Hepatocyte (in vitro differentiated cells): ENCODE results near the gene ZNF354B. TPM values are rescaled to one million over a fixed set of nuclear protein-coding genes. Genes with fewer than 3 reads are reported as not detected.

Source experiments
- DNase-seq: peaks from one replicate; pipeline ENCODE4 v3.0.0-alpha.2; 2016; ENCODE audit warnings: low spot score
- H2AFZ ChIP-seq: fragments of 200-600 bp; sonication (generic); 2 replicates; pipeline ENCODE4 v1.6.0; 2016; ENCODE audit warnings: antibody characterized with exemption, mild to moderate bottlenecking
- H3K27ac ChIP-seq: fragments of 200-600 bp; sonication (generic); 2 replicates; pipeline ENCODE4 v1.5.1; 2016; ENCODE audit warnings: mild to moderate bottlenecking
- H3K27me3 ChIP-seq: fragments of 200-600 bp; sonication (generic); 2 replicates; pipeline ENCODE4 v1.6.1; 2016
- H3K36me3 ChIP-seq: fragments of 200-600 bp; sonication (generic); replicated peaks from 2 replicates; pipeline ENCODE4 v1.5.1; 2016; ENCODE audit warnings: low read depth; ENCODE audit not compliant: insufficient read depth
- H3K4me1 ChIP-seq: fragments of 200-600 bp; sonication (generic); 2 replicates; pipeline ENCODE4 v1.5.1; 2016; ENCODE audit warnings: mild to moderate bottlenecking, moderate library complexity; ENCODE audit not compliant: insufficient read depth
- H3K4me2 ChIP-seq: fragments of 200-600 bp; sonication (generic); 2 replicates; pipeline ENCODE4 v1.6.0; 2016
- H3K4me3 ChIP-seq: fragments of 200-600 bp; sonication (generic); 2 replicates; pipeline ENCODE4 v1.5.1; 2016; ENCODE audit warnings: mild to moderate bottlenecking
- H3K79me2 ChIP-seq: fragments of 200-600 bp; sonication (generic); 2 replicates; pipeline ENCODE4 v1.6.0; 2017; ENCODE audit warnings: mild to moderate bottlenecking
- H3K9me2 ChIP-seq: fragments of 200-600 bp; sonication (generic); replicated peaks from 2 replicates; pipeline ENCODE4 v1.6.0; 2017; ENCODE audit warnings: mild to moderate bottlenecking; ENCODE audit not compliant: insufficient read depth
- H3K9me3 ChIP-seq: fragments of 200-600 bp; sonication (generic); 2 replicates; pipeline ENCODE4 v1.5.1; 2016; ENCODE audit warnings: low read depth, mild to moderate bottlenecking
- H4K20me1 ChIP-seq: fragments of 200-600 bp; sonication (generic); 2 replicates; pipeline ENCODE4 v1.6.0; 2016; ENCODE audit warnings: mild to moderate bottlenecking; ENCODE audit not compliant: insufficient read depth, poor library complexity, severe bottlenecking
- EZH2 ChIP-seq: fragments of 200-600 bp; sonication (generic); IDR thresholded peaks from 2 replicates; pipeline ENCODE4 v1.6.1; 2016; ENCODE audit warnings: antibody characterized with exemption, mild to moderate bottlenecking, borderline replicate concordance
- EZH2phosphoT487 ChIP-seq: fragments of 200-600 bp; sonication (generic); IDR thresholded peaks from one replicate; pipeline ENCODE4 v1.6.1; 2018; ENCODE audit warnings: antibody characterized with exemption, mild to moderate bottlenecking, low read depth, moderate library complexity; ENCODE audit not compliant: unreplicated experiment, severe bottlenecking
- WGBS: methylation state at CpG from one replicate; pipeline ENCODE4 v1.1.6; 2016; ENCODE audit warnings: low lambda C conversion rate; ENCODE audit errors: missing lambda C conversion rate; 5-methylcytosine and 5-hydroxymethylcytosine counted together
- polyA plus RNA-seq: library from polyadenylated mRNA; unstranded; fragments of >200 nt; fragmentation: Nextera tagmentation; extraction: Ambion mirVana; gene quantifications from 2 replicates; pipeline ENCODE4 v1.2.1, GENCODE V29; 2016
- small RNA-seq: library from RNA; depleted of rRNA; stranded (forward); fragments of <200 nt; gene quantifications from one replicate; pipeline ENCODE3, GENCODE V24; 2014
- total RNA-seq: library from RNA; depleted of rRNA; stranded (reverse); fragments of >200 nt; gene quantifications from 2 replicates; pipeline ENCODE4 v1.2.3, GENCODE V29; 2014
- TF ChIP-seq, protein P1 (sequence below): fragments of 200-600 bp; sonication (generic); IDR thresholded peaks from 2 replicates; pipeline ENCODE4 v1.5.1; 2016; ENCODE audit warnings: antibody characterized with exemption, mild to moderate bottlenecking; ENCODE audit not compliant: poor library complexity

ZNF354B gene
- total and polyA plus RNA-seq, 2 experiments from 2014 or later, result 12.8 to 16.1 TPM

DNA sequence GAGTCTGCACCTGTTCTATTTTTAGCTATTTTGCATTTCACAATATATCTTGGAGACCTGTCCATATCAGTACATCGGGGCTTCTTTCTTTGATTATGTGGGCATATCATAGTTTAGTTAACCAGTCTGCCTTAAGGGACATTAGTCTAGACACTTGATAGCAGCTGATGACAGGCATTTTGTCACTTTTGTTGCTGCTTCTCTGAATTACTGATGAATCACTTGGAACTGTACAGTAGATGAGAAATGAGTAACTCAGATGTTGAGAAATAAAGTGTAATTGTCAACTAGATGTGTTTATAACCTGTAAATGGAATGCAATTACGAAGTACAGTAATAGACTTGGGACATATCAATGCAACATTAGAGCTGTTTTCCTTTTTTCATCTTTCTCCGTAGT is 43.1 kb downstream of the ZNF354B start:
- no peak overlapping the region for H3K27ac ChIP-seq
- peaks cover 35% of the 10 kb centered on the region for H3K9me3 ChIP-seq
- no peak for TF ChIP-seq EZH2
- TF ChIP-seq, protein P1, sequence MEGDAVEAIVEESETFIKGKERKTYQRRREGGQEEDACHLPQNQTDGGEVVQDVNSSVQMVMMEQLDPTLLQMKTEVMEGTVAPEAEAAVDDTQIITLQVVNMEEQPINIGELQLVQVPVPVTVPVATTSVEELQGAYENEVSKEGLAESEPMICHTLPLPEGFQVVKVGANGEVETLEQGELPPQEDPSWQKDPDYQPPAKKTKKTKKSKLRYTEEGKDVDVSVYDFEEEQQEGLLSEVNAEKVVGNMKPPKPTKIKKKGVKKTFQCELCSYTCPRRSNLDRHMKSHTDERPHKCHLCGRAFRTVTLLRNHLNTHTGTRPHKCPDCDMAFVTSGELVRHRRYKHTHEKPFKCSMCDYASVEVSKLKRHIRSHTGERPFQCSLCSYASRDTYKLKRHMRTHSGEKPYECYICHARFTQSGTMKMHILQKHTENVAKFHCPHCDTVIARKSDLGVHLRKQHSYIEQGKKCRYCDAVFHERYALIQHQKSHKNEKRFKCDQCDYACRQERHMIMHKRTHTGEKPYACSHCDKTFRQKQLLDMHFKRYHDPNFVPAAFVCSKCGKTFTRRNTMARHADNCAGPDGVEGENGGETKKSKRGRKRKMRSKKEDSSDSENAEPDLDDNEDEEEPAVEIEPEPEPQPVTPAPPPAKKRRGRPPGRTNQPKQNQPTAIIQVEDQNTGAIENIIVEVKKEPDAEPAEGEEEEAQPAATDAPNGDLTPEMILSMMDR, result no peak
- no peak for TF ChIP-seq EZH2phosphoT487
- H3K9me2 ChIP-seq, result no peaks in the 10 kb centered on the region
- WGBS, result 75% methylated on average over 3 of the region's 3 CpGs
- no peak overlapping the region for H3K4me3 ChIP-seq
- no peaks in the 10 kb centered on the region for H3K79me2 ChIP-seq
- H3K36me3 ChIP-seq, result peaks cover 3% of the 10 kb centered on the region
- no peak overlapping the region for H2AFZ ChIP-seq
- H4K20me1 ChIP-seq, result no peaks in the 10 kb centered on the region
- no peak for DNase-seq
- H3K4me2 ChIP-seq, result no peak overlapping the region
- H3K4me1 ChIP-seq, result no peaks in the 10 kb centered on the region
- H3K27me3 ChIP-seq, result no peaks in the 10 kb centered on the region

DNA sequence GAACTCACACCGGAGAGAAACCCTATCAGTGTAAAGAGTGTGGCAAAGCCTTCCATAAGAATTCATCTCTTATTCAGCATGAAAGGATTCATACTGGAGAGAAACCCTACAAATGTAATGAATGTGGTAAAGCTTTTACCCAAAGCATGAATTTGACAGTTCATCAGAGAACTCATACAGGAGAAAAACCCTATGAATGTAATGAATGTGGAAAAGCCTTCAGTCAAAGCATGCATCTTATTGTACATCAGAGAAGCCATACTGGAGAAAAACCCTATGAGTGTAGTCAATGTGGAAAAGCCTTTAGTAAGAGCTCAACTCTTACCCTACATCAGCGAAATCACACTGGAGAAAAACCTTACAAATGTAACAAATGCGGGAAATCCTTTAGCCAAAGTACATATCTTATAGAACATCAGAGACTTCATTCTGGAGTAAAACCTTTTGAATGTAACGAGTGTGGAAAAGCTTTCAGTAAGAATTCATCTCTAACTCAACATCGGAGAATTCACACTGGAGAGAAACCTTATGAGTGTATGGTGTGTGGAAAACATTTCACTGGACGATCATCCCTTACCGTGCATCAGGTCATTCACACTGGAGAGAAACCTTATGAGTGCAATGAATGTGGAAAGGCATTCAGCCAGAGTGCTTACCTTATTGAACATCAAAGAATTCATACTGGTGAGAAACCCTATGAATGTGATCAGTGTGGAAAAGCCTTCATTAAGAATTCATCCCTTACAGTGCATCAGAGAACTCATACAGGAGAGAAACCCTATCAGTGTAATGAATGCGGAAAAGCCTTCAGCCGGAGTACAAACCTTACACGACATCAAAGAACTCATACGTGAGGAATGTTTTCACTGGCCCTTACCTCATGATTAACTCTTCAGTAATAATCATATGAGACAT is 72.3 kb downstream of the ZNF354B start:
- Histone ChIP-seq H3K4me2 (no peak overlapping the region), H4K20me1 (no peaks in the 10 kb centered on the region), H3K9me3 (peaks cover 48% of the 10 kb centered on the region), H3K4me3 (no peak overlapping the region), H2AFZ (no peak overlapping the region), H3K36me3 (no peaks in the 10 kb centered on the region), H3K79me2 (no peaks in the 10 kb centered on the region), H3K27me3 (no peaks in the 10 kb centered on the region), H3K4me1 (no peaks in the 10 kb centered on the region), H3K9me2 (no peaks in the 10 kb centered on the region), H3K27ac (no peak overlapping the region)
- TF ChIP-seq EZH2phosphoT487 (no peak), EZH2 (no peak)
- TF ChIP-seq, protein P1, result no peak
- WGBS, result 95% methylated on average over 11 of the region's 11 CpGs
- no peak for DNase-seq

Small RNA genes lying within 50 kb of the gene (small RNA-seq; reads per million reads assigned to genes)
- gene AC126915.2 (not detected), gene AC126915.3 (not detected)

Other genes with a start within 250 kb of the ZNF354B start
- gene CLK4, start 232.9 kb upstream of the ZNF354B start, total RNA-seq, result 28.4 and 29.9 TPM in 2 replicates
- gene CLK4, start 232.9 kb upstream of the ZNF354B start, polyA plus RNA-seq, result 17.9 and 21.7 TPM in 2 replicates
- gene ZNF354A, start 129.3 kb upstream of the ZNF354B start, total RNA-seq, result 9.1 and 13.1 TPM in 2 replicates
- 7.8 and 16.3 TPM in 2 replicates for gene ZNF354A, start 129.3 kb upstream of the ZNF354B start, polyA plus RNA-seq
- gene ZFP2, start 36.0 kb downstream of the ZNF354B start, total RNA-seq, result 1.4 and 2.2 TPM in 2 replicates
- gene ZFP2, start 36.0 kb downstream of the ZNF354B start, polyA plus RNA-seq, result 0.85 and 1.6 TPM in 2 replicates
- 0.07 TPM in 1 of 2 replicates, not detected in the other for gene ZNF454, start 81.2 kb downstream of the ZNF354B start, total RNA-seq
- not detected in 2 replicates for gene ZNF454, start 81.2 kb downstream of the ZNF354B start, polyA plus RNA-seq
- not detected in 2 replicates for gene GRM6, start 135.4 kb downstream of the ZNF354B start, total RNA-seq
- gene GRM6, start 135.4 kb downstream of the ZNF354B start, polyA plus RNA-seq, result not detected in 2 replicates
- gene ZNF879, start 163.9 kb downstream of the ZNF354B start, total RNA-seq, result 3.6 and 4.3 TPM in 2 replicates
- 2.2 and 4.0 TPM in 2 replicates for gene ZNF879, start 163.9 kb downstream of the ZNF354B start, polyA plus RNA-seq
- gene ZNF354C, start 200.4 kb downstream of the ZNF354B start, total RNA-seq, result 7.7 and 9.4 TPM in 2 replicates
- gene ZNF354C, start 200.4 kb downstream of the ZNF354B start, polyA plus RNA-seq, result 1.5 and 1.8 TPM in 2 replicates